GM12878 (cell line): Measurements from ENCODE around the gene CEACAM21. TPM values are rescaled to one million over a fixed set of nuclear protein-coding genes. Genes with fewer than 3 reads are reported as not detected.
A peak's percentile ranks its signal among the peaks of the same experiment; 100 is the strongest.

Source experiments
- ATAC-seq: fragments of 200-7000 bp; cut with Tn5 transposase; 3 replicates; pipeline ENCODE4 v1.9.1; 2020; ENCODE audit warnings: mild to moderate bottlenecking, moderate library complexity
- BruUV-seq: library from RNA; stranded (reverse); fragments of 400-500 nt; replicated peaks from 2 replicates; lab custom pipeline; 2021; lab: Mats Ljungman, UMichigan
- CTCF ChIA-PET: fragments of 300-600 bp; sonication (Branson Sonifier 250); formaldehyde crosslinking; extraction: SDS; loops from one replicate; lab custom pipeline; 2021; ENCODE audit warnings: inconsistent platforms; lab: Yijun Ruan, JAX
- POLR2A ChIA-PET: fragments of 350-600 bp; formaldehyde crosslinking; extraction: SDS; loops from one replicate; lab custom pipeline; 2021; ENCODE audit warnings: inconsistent platforms; lab: Charles Lee
- RAD21 ChIA-PET: fragments of 300-600 bp; sonication (Branson Sonifier 250); formaldehyde crosslinking; loops from one replicate; lab custom pipeline; 2023; ENCODE audit warnings: antibody characterized with exemption; ENCODE audit not compliant: unreplicated experiment; lab: Charles Lee
- SMC1A ChIA-PET: fragments of 300-600 bp; sonication (Branson Sonifier 250); formaldehyde crosslinking; loops from one replicate; lab custom pipeline; 2023; ENCODE audit not compliant: unreplicated experiment, uncharacterized antibody; lab: Charles Lee
- DNase-seq: peaks from one replicate; pipeline ENCODE4 v3.0.0-alpha.2; 2011; ENCODE audit warnings: low read depth, low spot score
- FAIRE-seq: peaks from 3 replicates; lab custom pipeline; 2011; peaks lifted over from hg19 to GRCh38; lab: Jason Lieb, UNC
- H2AFZ ChIP-seq: 2 replicates; pipeline ENCODE4 v1.6.0; 2011; ENCODE audit warnings: low read depth, low read length, control low read depth; ENCODE audit not compliant: control insufficient read depth
- H3K27ac ChIP-seq: 2 replicates; pipeline ENCODE4 v1.5.1; 2011; ENCODE audit warnings: control low read depth; ENCODE audit not compliant: control insufficient read depth, insufficient read depth
- H3K27me3 ChIP-seq, 2 experiments: replicated peaks in 1 of 2; 2 replicates each; pipeline versions ENCODE4 v1.6.0 to v1.6.1; 2011; ENCODE audit warnings: low read length in 1 of 2; ENCODE audit not compliant: control insufficient read depth in 2 of 2, insufficient read depth in 2 of 2
- H3K36me3 ChIP-seq, 2 experiments: 2 replicates each; pipeline ENCODE4 v1.5.1; 2011; ENCODE audit warnings: low read length in 1 of 2; ENCODE audit not compliant: control insufficient read depth in 2 of 2, insufficient read depth in 2 of 2
- H3K4me1 ChIP-seq: 2 replicates; pipeline ENCODE4 v1.6.1; 2011; ENCODE audit warnings: mild to moderate bottlenecking, low read length, moderate library complexity, mixed read lengths; ENCODE audit not compliant: control insufficient read depth, insufficient read depth
- H3K4me2 ChIP-seq: 2 replicates; pipeline ENCODE4 v1.6.0; 2011; ENCODE audit warnings: control low read depth; ENCODE audit not compliant: control insufficient read depth, insufficient read depth
- H3K4me3 ChIP-seq: fragments of 200-600 bp; sonication (generic); 2 replicates; pipeline ENCODE4 v1.5.1; 2016
- H3K79me2 ChIP-seq: 2 replicates; pipeline ENCODE4 v1.6.0; 2011; ENCODE audit warnings: low read length; ENCODE audit not compliant: control insufficient read depth, insufficient read depth
- H3K9ac ChIP-seq: 2 replicates; pipeline ENCODE4 v1.8.0; 2011; ENCODE audit warnings: low read length, control low read depth, mixed read lengths; ENCODE audit not compliant: control insufficient read depth, insufficient read depth
- H3K9me3 ChIP-seq: replicated peaks from 3 replicates; pipeline ENCODE4 v1.5.1; 2011; ENCODE audit warnings: mild to moderate bottlenecking, low read length; ENCODE audit not compliant: control insufficient read depth, insufficient read depth
- H4K20me1 ChIP-seq: 2 replicates; pipeline ENCODE4 v1.6.0; 2011; ENCODE audit not compliant: control insufficient read depth, insufficient read depth
- BMI1 ChIP-seq: fragments of 450-650 bp; IDR thresholded peaks from 2 replicates; pipeline ENCODE4 v1.6.1; 2016; ENCODE audit warnings: mild to moderate bottlenecking, moderate library complexity, borderline replicate concordance
- CHD1 ChIP-seq: IDR thresholded peaks from 2 replicates; pipeline ENCODE4 v1.6.1; 2012; ENCODE audit warnings: low read depth, low read length, improper control_type of control experiment
- PAX8 ChIP-seq: fragments of 450-650 bp; IDR thresholded peaks from 2 replicates; pipeline ENCODE4 v1.6.1; 2017; ENCODE audit warnings: mild to moderate bottlenecking, moderate library complexity
- PKNOX1 ChIP-seq: fragments of 450-650 bp; IDR thresholded peaks from 2 replicates; pipeline ENCODE4 v1.6.1; 2016; ENCODE audit warnings: mild to moderate bottlenecking
- ZNF592 ChIP-seq: fragments of 450-650 bp; IDR thresholded peaks from 2 replicates; pipeline ENCODE4 v1.6.1; 2017; ENCODE audit warnings: mild to moderate bottlenecking, moderate library complexity
- in situ Hi-C: fragments of 300-500 bp; cut with MboI; formaldehyde crosslinking; loops from 9 replicates; pipeline ENCODE4 v1.14.3; 2018; ENCODE audit warnings: mixed read lengths
- intact Hi-C: fragments of 100-400 bp; cut with micrococcal nuclease; formaldehyde crosslinking; loops from one replicate; pipeline ENCODE4 v1.14.2; 2022; ENCODE audit not compliant: unreplicated experiment
- polyA plus RNA-seq, 11 experiments: library from polyadenylated mRNA; depleted of rRNA in 4 of 11; unstranded in 6 of 11; stranded (reverse) in 5 of 11; fragments of >200 nt; fragmentation: Nextera tagmentation in 4 of 11; fragmentation: Illumina TruSeq in 1 of 11; extraction: Ambion mirVana in 4 of 11; extraction: Trizol in 1 of 11; gene quantifications; 1 replicate in 1 of 11; 2 replicates in 10 of 11; pipeline versions ENCODE4 v1.2.1 to v1.2.3, GENCODE V29; 2011 to 2016; ENCODE audit warnings: inconsistent platforms in 2 of 11, missing spikeins in 2 of 11, low read depth in 1 of 11
- total RNA-seq, 4 experiments: library from RNA; depleted of rRNA in 3 of 4; stranded (reverse); fragments of >200 nt in 3 of 4; fragmentation: Illumina TruSeq in 1 of 4; extraction: Trizol in 1 of 4; gene quantifications; 2 replicates each; pipeline versions ENCODE4 v1.2.1 to v1.2.3, GENCODE V29; 2013 to 2021

Gene CEACAM21
- total and polyA plus RNA-seq, 10 of the 15 experiments (the other 5 are each of a cell fraction or from before 2014, with no cell fraction given), result 0.87 to 13.6 (median 8.1) TPM

GRCh38 chr19:41531438-41532311 lies 44.3 kb upstream of the CEACAM21 start (continued):
- TF ChIP-seq PKNOX1 (no peak), BMI1 (no peak), PAX8 (no peak)

- SMC1A ChIA-PET, result interaction anchor here (0.8 to 2.2 kb wide), 12 partner anchors 11 to 82 kb away, joined by 3 to 17 read pairs (median 4); no protein-coding TSS in a partner anchor
- Histone ChIP-seq H3K4me3 (0 out of 2 replicates have a peak overlapping the region, but pooled peaks have one; percentile 65), H3K9me3 (peaks cover 25% of the 10 kb centered on the region), H3K4me2 (peak overlapping the region; percentile 97), H3K4me1 (peaks cover 58% of the 10 kb centered on the region), H3K79me2 (peaks cover 6% of the 10 kb centered on the region), H2AFZ (no peak overlapping the region), H3K36me3 (no peaks in the 10 kb centered on the region), H3K27ac (peak overlapping the region; percentile 76), H4K20me1 (no peaks in the 10 kb centered on the region), H3K9ac (peak overlapping the region; percentile 71; the same call in 1 of the 2 replicates), H3K27me3 (no peaks in the 10 kb centered on the region)
- CTCF ChIA-PET, result interaction anchor here (0.9 to 3.6 kb wide), 9 partner anchors 9 to 103 kb away, joined by 3 to 41 read pairs (median 4); partner anchors contain the start of gene DMAC2
- in situ Hi-C loops (loop anchor here (10.0 kb wide), 1 partner anchor 88 kb away; the partner anchor contains the start of gene ERICH4), intact Hi-C loops (no loop called here)
- POLR2A ChIA-PET, result interaction anchor here (1.0 to 1.5 kb wide), 2 partner anchors 18 to 755 kb away, joined by 3 to 4 read pairs; partner anchors contain the start of gene RAB4B
- no peak for FAIRE-seq
- no TSS peak for BruUV-seq
- no peak for DNase-seq
- no peak for ATAC-seq
- no peak for TF ChIP-seq CHD1
- TF ChIP-seq ZNF592, result no peak
- RAD21 ChIA-PET, result interaction anchor here (1.1 to 2.0 kb wide), 6 partner anchors 17 to 93 kb away, joined by 4 to 9 read pairs (median 6); partner anchors contain the start of gene DMAC2
Measured at GRCh38 chr19:41532526-41532925, 43.4 kb upstream of the CEACAM21 start.
